SK-N-SH (cell line): ENCODE results near the gene PTGDR2. TPM values are rescaled to one million over a fixed set of nuclear protein-coding genes. Genes with fewer than 3 reads are reported as not detected.

Experiments used
- CTCF ChIA-PET: fragments of 300-600, 350-600 bp; formaldehyde crosslinking; extraction: SDS; loops from one replicate; lab custom pipeline; 2021; lab: Yijun Ruan, JAX
- POLR2A ChIA-PET: fragments of 350-600 bp; sonication (Branson Sonifier 250); formaldehyde crosslinking; extraction: SDS; loops from one replicate; lab custom pipeline; 2020; ENCODE audit warnings: antibody characterized with exemption, inconsistent platforms; lab: Yijun Ruan, JAX
- DNase-seq: peaks from one replicate; pipeline ENCODE4 v3.0.0; 2012
- H2AFZ ChIP-seq: fragments of 200-600 bp; sonication (generic); 2 replicates; pipeline ENCODE4 v1.8.1; 2016; ENCODE audit warnings: antibody characterized with exemption, mild to moderate bottlenecking, low read depth
- H3F3A ChIP-seq: fragments of 200-600 bp; sonication (generic); replicated peaks from 2 replicates; pipeline ENCODE3; 2016; ENCODE audit warnings: antibody characterized with exemption, mild to moderate bottlenecking; ENCODE audit not compliant: insufficient read depth
- H3K27ac ChIP-seq, 2 experiments: fragments of 200-500 bp in 1 of 2; fragments of 200-600 bp in 1 of 2; sonication (Bioruptor generic) in 1 of 2; sonication (generic), shearing (Covaris generic) in 1 of 2; 2 replicates each; pipeline versions ENCODE4 v1.5.1 to v1.6.1; 2014 to 2016; ENCODE audit warnings: low read depth in 2 of 2, inconsistent platforms in 1 of 2, low read length in 1 of 2, mild to moderate bottlenecking in 1 of 2, mixed read lengths in 1 of 2
- H3K27me3 ChIP-seq: fragments of 200-600 bp; sonication (generic), shearing (Covaris generic); 2 replicates; pipeline ENCODE4 v1.6.1; 2016; ENCODE audit warnings: mixed run types; ENCODE audit not compliant: insufficient read depth
- H3K36me3 ChIP-seq, 2 experiments: fragments of 200-500 bp in 1 of 2; fragments of 200-600 bp in 1 of 2; sonication (Bioruptor generic) in 1 of 2; sonication (generic) in 1 of 2; replicated peaks in 1 of 2; 2 replicates each; pipeline versions ENCODE3 to v1.5.1; 2014 to 2016; ENCODE audit warnings: low read length in 1 of 2, mild to moderate bottlenecking in 1 of 2; ENCODE audit not compliant: insufficient read depth in 2 of 2, control insufficient read depth in 1 of 2
- H3K4me1 ChIP-seq, 2 experiments: fragments of 200-500 bp in 1 of 2; fragments of 200-600 bp in 1 of 2; sonication (Bioruptor generic) in 1 of 2; sonication (generic), shearing (Covaris generic) in 1 of 2; 2 replicates each; pipeline versions ENCODE4 v1.5.1 to v1.6.1; 2014 to 2016; ENCODE audit warnings: low read depth in 1 of 2, low read length in 1 of 2, mixed run types in 1 of 2; ENCODE audit not compliant: insufficient read depth in 2 of 2, control insufficient read depth in 1 of 2
- H3K4me2 ChIP-seq: fragments of 200-600 bp; sonication (generic), shearing (Covaris generic); 2 replicates; pipeline ENCODE4 v1.6.1; 2017; ENCODE audit warnings: mixed run types
- H3K4me3 ChIP-seq, 2 experiments: fragments of 200-500 bp in 1 of 2; fragments of 200-600 bp in 1 of 2; sonication (Bioruptor generic) in 1 of 2; sonication (generic), shearing (Covaris generic) in 1 of 2; 2 replicates each; pipeline versions ENCODE4 v1.5.1 to v1.8.1; 2014 to 2016; ENCODE audit warnings: low read depth in 2 of 2, inconsistent platforms in 1 of 2, low read length in 1 of 2, mild to moderate bottlenecking in 1 of 2, mixed read lengths in 1 of 2, moderate library complexity in 1 of 2
- H3K79me2 ChIP-seq: fragments of 200-600 bp; sonication (generic); 2 replicates; pipeline ENCODE4 v1.8.1; 2017; ENCODE audit warnings: mild to moderate bottlenecking; ENCODE audit not compliant: insufficient read depth
- H3K9ac ChIP-seq: fragments of 200-600 bp; sonication (generic); 2 replicates; pipeline ENCODE4 v1.6.1; 2017; ENCODE audit warnings: mixed run types
- H3K9me2 ChIP-seq: fragments of 200-600 bp; sonication (generic); 2 replicates; pipeline ENCODE4 v1.6.1; 2017; ENCODE audit warnings: mixed run types
- H3K9me3 ChIP-seq: fragments of 200-600 bp; sonication (generic); 2 replicates; pipeline ENCODE4 v1.6.1; 2017; ENCODE audit warnings: mixed run types, mild to moderate bottlenecking, moderate library complexity
- H4K20me1 ChIP-seq: fragments of 200-600 bp; sonication (generic); 2 replicates; pipeline ENCODE4 v1.6.1; 2017; ENCODE audit warnings: mild to moderate bottlenecking, mixed run types; ENCODE audit not compliant: insufficient read depth
- RFX5 ChIP-seq: IDR thresholded peaks from 2 replicates; pipeline ENCODE4 v1.6.1; 2012; ENCODE audit warnings: mild to moderate bottlenecking, improper control_type of control experiment, low read length
- TCF12 ChIP-seq: IDR thresholded peaks from 2 replicates; pipeline ENCODE4 v1.4.0; 2012
- TEAD4 ChIP-seq: IDR thresholded peaks from 2 replicates; pipeline ENCODE4 v1.4.0; 2012; ENCODE audit warnings: mild to moderate bottlenecking, borderline replicate concordance; ENCODE audit not compliant: insufficient read depth
- WGBS: methylation state at CpG from one replicate; pipeline ENCODE4 v1.1.6; 2017; ENCODE audit warnings: low lambda C conversion rate; 5-methylcytosine and 5-hydroxymethylcytosine counted together
- polyA plus RNA-seq, 3 experiments: library from polyadenylated mRNA; depleted of rRNA; stranded (reverse); fragments of >200 nt; gene quantifications; 2 replicates each; pipeline ENCODE4 v1.2.3, GENCODE V29; 2012
- TF ChIP-seq, protein P1 (sequence below): IDR thresholded peaks from 2 replicates; pipeline ENCODE4 v1.6.1; 2012; ENCODE audit warnings: mild to moderate bottlenecking, low read depth, low read length, moderate library complexity
- TF ChIP-seq, protein P2 (sequence below): fragments of 200-600 bp; sonication (generic); IDR thresholded peaks from 2 replicates; pipeline ENCODE4 v1.6.1; 2017; ENCODE audit warnings: antibody characterized with exemption, mild to moderate bottlenecking, moderate library complexity
- TF ChIP-seq, protein P3 (sequence below): IDR thresholded peaks from 2 replicates; pipeline ENCODE4 v1.4.0; 2012; ENCODE audit warnings: low read depth, borderline replicate concordance
- TF ChIP-seq, protein P4 (sequence below): IDR thresholded peaks from 2 replicates; pipeline ENCODE4 v1.4.0; 2012; ENCODE audit warnings: low read depth

The PTGDR2 gene
- polyA plus RNA-seq, 1 of the 3 experiments (the other 2 are of a cell fraction): 0.02 TPM

DNA sequence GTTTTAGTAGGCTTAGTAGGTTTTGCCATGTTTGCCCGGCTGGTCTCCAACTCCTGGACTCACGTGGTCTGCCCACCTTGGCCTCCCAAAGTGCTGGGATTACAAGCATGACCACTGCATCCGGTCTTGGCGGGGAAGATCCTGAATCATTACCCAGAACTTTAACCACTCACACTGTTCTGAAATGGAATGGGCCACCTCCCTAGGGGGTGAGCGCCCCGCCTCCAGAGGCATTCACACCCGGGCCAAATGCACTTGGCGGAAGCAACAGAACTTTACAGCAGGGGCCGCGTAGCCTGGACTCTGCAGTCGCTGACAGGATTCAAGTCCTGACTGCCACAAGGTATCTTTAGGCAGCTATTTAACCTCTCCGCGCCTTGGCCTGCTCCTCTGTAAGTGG, 8.5 kb downstream of the PTGDR2 start:
- Histone ChIP-seq H3K27ac (no peak overlapping the region), H3K36me3 (peaks cover 0 to 41% of the 10 kb centered on the region in 2 experiments)

More for the DNA sequence above, 8.5 kb downstream of the PTGDR2 start:
- no peaks in the 10 kb centered on the region for H3K9me3 ChIP-seq
- no peak overlapping the region for H3K4me3 ChIP-seq
- 86% methylated on average over 13 of the region's 13 CpGs for WGBS
- H2AFZ ChIP-seq: no peak overlapping the region
- no peaks in the 10 kb centered on the region; the same call in 1 of the 2 replicates for H4K20me1 ChIP-seq
- peaks cover 40% of the 10 kb centered on the region for H3K79me2 ChIP-seq
- H3K9ac ChIP-seq: no peak overlapping the region
- H3K4me2 ChIP-seq: no peak overlapping the region
- no peaks in the 10 kb centered on the region for H3K27me3 ChIP-seq
- H3K4me1 ChIP-seq: peaks cover 0 to 30% of the 10 kb centered on the region in 2 experiments; a peak in 3 of 4 replicates
- POLR2A ChIA-PET: no interaction called here
- no peaks in the 10 kb centered on the region for H3K9me2 ChIP-seq
- CTCF ChIA-PET: interaction anchor here (1.0 to 23.7 kb wide), 2 partner anchors 48 to 72 kb away, joined by 4 to 550 read pairs; partner anchors contain the start of gene PRPF19
- DNase-seq: no peak
- no peak for TF ChIP-seq RFX5
- TF ChIP-seq, protein P1, sequence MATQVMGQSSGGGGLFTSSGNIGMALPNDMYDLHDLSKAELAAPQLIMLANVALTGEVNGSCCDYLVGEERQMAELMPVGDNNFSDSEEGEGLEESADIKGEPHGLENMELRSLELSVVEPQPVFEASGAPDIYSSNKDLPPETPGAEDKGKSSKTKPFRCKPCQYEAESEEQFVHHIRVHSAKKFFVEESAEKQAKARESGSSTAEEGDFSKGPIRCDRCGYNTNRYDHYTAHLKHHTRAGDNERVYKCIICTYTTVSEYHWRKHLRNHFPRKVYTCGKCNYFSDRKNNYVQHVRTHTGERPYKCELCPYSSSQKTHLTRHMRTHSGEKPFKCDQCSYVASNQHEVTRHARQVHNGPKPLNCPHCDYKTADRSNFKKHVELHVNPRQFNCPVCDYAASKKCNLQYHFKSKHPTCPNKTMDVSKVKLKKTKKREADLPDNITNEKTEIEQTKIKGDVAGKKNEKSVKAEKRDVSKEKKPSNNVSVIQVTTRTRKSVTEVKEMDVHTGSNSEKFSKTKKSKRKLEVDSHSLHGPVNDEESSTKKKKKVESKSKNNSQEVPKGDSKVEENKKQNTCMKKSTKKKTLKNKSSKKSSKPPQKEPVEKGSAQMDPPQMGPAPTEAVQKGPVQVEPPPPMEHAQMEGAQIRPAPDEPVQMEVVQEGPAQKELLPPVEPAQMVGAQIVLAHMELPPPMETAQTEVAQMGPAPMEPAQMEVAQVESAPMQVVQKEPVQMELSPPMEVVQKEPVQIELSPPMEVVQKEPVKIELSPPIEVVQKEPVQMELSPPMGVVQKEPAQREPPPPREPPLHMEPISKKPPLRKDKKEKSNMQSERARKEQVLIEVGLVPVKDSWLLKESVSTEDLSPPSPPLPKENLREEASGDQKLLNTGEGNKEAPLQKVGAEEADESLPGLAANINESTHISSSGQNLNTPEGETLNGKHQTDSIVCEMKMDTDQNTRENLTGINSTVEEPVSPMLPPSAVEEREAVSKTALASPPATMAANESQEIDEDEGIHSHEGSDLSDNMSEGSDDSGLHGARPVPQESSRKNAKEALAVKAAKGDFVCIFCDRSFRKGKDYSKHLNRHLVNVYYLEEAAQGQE: no peak
- TF ChIP-seq, protein P2, sequence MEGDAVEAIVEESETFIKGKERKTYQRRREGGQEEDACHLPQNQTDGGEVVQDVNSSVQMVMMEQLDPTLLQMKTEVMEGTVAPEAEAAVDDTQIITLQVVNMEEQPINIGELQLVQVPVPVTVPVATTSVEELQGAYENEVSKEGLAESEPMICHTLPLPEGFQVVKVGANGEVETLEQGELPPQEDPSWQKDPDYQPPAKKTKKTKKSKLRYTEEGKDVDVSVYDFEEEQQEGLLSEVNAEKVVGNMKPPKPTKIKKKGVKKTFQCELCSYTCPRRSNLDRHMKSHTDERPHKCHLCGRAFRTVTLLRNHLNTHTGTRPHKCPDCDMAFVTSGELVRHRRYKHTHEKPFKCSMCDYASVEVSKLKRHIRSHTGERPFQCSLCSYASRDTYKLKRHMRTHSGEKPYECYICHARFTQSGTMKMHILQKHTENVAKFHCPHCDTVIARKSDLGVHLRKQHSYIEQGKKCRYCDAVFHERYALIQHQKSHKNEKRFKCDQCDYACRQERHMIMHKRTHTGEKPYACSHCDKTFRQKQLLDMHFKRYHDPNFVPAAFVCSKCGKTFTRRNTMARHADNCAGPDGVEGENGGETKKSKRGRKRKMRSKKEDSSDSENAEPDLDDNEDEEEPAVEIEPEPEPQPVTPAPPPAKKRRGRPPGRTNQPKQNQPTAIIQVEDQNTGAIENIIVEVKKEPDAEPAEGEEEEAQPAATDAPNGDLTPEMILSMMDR: no peak
- TF ChIP-seq TEAD4: no peak
- TF ChIP-seq, protein P3, sequence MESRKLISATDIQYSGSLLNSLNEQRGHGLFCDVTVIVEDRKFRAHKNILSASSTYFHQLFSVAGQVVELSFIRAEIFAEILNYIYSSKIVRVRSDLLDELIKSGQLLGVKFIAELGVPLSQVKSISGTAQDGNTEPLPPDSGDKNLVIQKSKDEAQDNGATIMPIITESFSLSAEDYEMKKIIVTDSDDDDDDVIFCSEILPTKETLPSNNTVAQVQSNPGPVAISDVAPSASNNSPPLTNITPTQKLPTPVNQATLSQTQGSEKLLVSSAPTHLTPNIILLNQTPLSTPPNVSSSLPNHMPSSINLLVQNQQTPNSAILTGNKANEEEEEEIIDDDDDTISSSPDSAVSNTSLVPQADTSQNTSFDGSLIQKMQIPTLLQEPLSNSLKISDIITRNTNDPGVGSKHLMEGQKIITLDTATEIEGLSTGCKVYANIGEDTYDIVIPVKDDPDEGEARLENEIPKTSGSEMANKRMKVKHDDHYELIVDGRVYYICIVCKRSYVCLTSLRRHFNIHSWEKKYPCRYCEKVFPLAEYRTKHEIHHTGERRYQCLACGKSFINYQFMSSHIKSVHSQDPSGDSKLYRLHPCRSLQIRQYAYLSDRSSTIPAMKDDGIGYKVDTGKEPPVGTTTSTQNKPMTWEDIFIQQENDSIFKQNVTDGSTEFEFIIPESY: no peak
- no peak for TF ChIP-seq TCF12
- TF ChIP-seq, protein P4, sequence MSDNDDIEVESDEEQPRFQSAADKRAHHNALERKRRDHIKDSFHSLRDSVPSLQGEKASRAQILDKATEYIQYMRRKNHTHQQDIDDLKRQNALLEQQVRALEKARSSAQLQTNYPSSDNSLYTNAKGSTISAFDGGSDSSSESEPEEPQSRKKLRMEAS: no peak
- TF ChIP-seq, all 33 proteins: peak for 0
- H3F3A ChIP-seq: no peaks in the 10 kb centered on the region
